Heart right ventricle (tissue), 16 donors: ENCODE data around the gene NOTO. TPM values are rescaled to one million over a fixed set of nuclear protein-coding genes. Genes with fewer than 3 reads are reported as not detected.
"Not testable (repeated sequence)": the region's sequence is repeated elsewhere in the genome, so short reads cannot be mapped to it uniquely, and the experiment has no call there.

Source experiments
- ATAC-seq, 8 donors: fragments of 200-7000 bp; cut with Tn5 transposase; one replicate each; pipeline ENCODE4 v1.9.1; 2020; ENCODE audit warnings: mild to moderate bottlenecking in 8 of 8, moderate library complexity in 8 of 8, moderate number of reproducible peaks in 1 of 8
- DNase-seq, 2 donors: peaks; one replicate each; pipeline ENCODE4 v3.0.0-alpha.2; 2020
- H3K27ac ChIP-seq, 10 donors: fragments of 200-600 bp; sonication (generic) in 2 of 10; one replicate each; pipeline versions ENCODE4 v1.5.0 to v1.8.0; 2020 to 2022; ENCODE audit warnings: mild to moderate bottlenecking in 3 of 10
- H3K27me3 ChIP-seq, 7 donors: fragments of 200-600 bp; one replicate each; pipeline ENCODE4 v1.8.0; 2021 to 2022; ENCODE audit warnings: mild to moderate bottlenecking in 2 of 7
- H3K36me3 ChIP-seq, 9 donors: fragments of 200-600 bp; sonication (generic) in 1 of 9; one replicate each; pipeline versions ENCODE4 v1.5.0 to v1.8.0; 2020 to 2022; ENCODE audit warnings: mild to moderate bottlenecking in 2 of 9
- H3K4me1 ChIP-seq, 9 donors: fragments of 200-600 bp; sonication (generic) in 1 of 9; one replicate each; pipeline versions ENCODE4 v1.5.0 to v1.8.0; 2020 to 2022; ENCODE audit warnings: mild to moderate bottlenecking in 4 of 9
- H3K4me3 ChIP-seq, 10 donors: fragments of 200-600 bp; sonication (generic) in 2 of 10; one replicate each; pipeline versions ENCODE4 v1.5.0 to v1.8.0; 2020 to 2022; ENCODE audit warnings: mild to moderate bottlenecking in 7 of 10, moderate library complexity in 2 of 10
- H3K9me3 ChIP-seq, 11 donors: fragments of 200-600 bp in 10 of 11; sonication (generic) in 2 of 11; one replicate each; pipeline versions ENCODE4 v1.5.0 to v1.8.0; 2013 to 2022; ENCODE audit warnings: mild to moderate bottlenecking in 2 of 11, control low read depth in 1 of 11, moderate library complexity in 1 of 11
- CTCF ChIP-seq, 9 donors: fragments of 200-600 bp; sonication (generic) in 2 of 9; IDR thresholded peaks; one replicate each; pipeline versions ENCODE4 v1.5.0 to v1.8.0; 2021 to 2022; ENCODE audit warnings: antibody characterized with exemption in 9 of 9, mild to moderate bottlenecking in 5 of 9, moderate library complexity in 1 of 9
- WGBS, 2 donors: extraction: QIAGEN DNeasy Blood & Tissue Kit; methylation state at CpG; one replicate each; pipeline ENCODE4 v1.1.7; 2013; ENCODE audit warnings: inconsistent platforms in 1 of 2; 5-methylcytosine and 5-hydroxymethylcytosine counted together
- intact Hi-C, 10 donors: fragments of 100-400 bp; cut with DNase I; formaldehyde crosslinking; loops; one replicate each; pipeline versions ENCODE4 v1.11.1 to v1.14.2; 2022
- polyA plus RNA-seq, 2 donors: library from polyadenylated mRNA; stranded (reverse); fragments of 200-250 nt; gene quantifications; one replicate each; pipeline ENCODE4 v1.2.3, GENCODE V29; 2013
- total RNA-seq, 10 donors: library from RNA; stranded (reverse); fragmentation: NEBNext Ultra II Directional in 3 of 10; extraction: Animal tissue kit (Norgen Biotek cat#: 25700) in 3 of 10; gene quantifications; one replicate each; pipeline versions ENCODE4 v1.2.1 to v1.2.4, GENCODE V29; 2021 to 2023
- donor health status: Arrhythmogenic right ventricular cardiomyopathy.
- donor health status: ischemic (EF 13 %, LVEDD 7.1; RV severe dilation, severe dysfunction).
- donor health status: healthy with polysubstance abuse.
- donor health status: DM: no; HTN: yes; CAD: no.
- donor health status: DM: no; HTN: no; CAD: no.
- donor health status: ischemic (EF 25% LVEDD 6.9; RV normal size, moderate dysfunction).
- donor health status: ischemic (EF 25% LVEDD 5.7; RV mildly dilated, moderate dysfunction).
- donor health status: healthy.
- donor health status: DM: yes; HTN: yes; CAD: no.
- donor health status: Ischemic cardiomyopathy.
- donor health status: ischemic (EF 35%, LVEDD 5.7; RV mildly dilated, moderate dysfunction).
- donor health status: nonischemic (EF 11% LVEDD 7.7; RV severe dilation, severe dysfunction).
- donor health status: DM: yes; HTN: yes; CAD: no.
- donor health status: PGD.
- donor health status: ischemic (EF 29% LVEDD 5.4; RV normal size, mild dysfunction).
- donor health status: nonischemic (EF 23%, LVEDD 6.1; RV moderate dilation, normal function).

Gene NOTO
- total and polyA plus RNA-seq, 12 donors, result not detected

GRCh38 chr2:73187549-73187948, 14.8 kb upstream of the NOTO start:
- 36 to 63% methylated on average over 2 of the region's 2 CpGs for WGBS, 2 donors
- intact Hi-C loops, result no loop called here
- no peak for DNase-seq

GRCh38 chr2:73197579-73197978, 4.8 kb upstream of the NOTO start:
- Histone ChIP-seq H3K27ac (no peak overlapping the region), H3K36me3 (no peaks in the 10 kb centered on the region), H3K4me3 (no peak overlapping the region), H3K9me3 (peaks cover 0 to 4% (median 0%) of the 10 kb centered on the region in 11 donors), H3K27me3 (peaks cover 16 to 72% (median 62%) of the 10 kb centered on the region in 7 donors), H3K4me1 (peaks cover 4 to 10% (median 9%) of the 10 kb centered on the region in 9 donors)
- DNase-seq (no peak), ATAC-seq (no peak)
- intact Hi-C loops, result no loop called here
- TF ChIP-seq CTCF (IDR thresholded peaks at IDR 0.05), result no peak

More at GRCh38 chr2:73187549-73187948, 14.8 kb upstream of the NOTO start:
- Histone ChIP-seq H3K9me3 (peaks cover 0 to 10% (median 3%) of the 10 kb centered on the region in 11 donors), H3K27ac (no peak overlapping the region), H3K4me1 (no peaks in the 10 kb centered on the region), H3K36me3 (no peaks in the 10 kb centered on the region), H3K27me3 (peaks cover 0 to 26% (median 3%) of the 10 kb centered on the region in 7 donors), H3K4me3 (no peak overlapping the region)
- ATAC-seq, result no peak
- no peak for TF ChIP-seq CTCF (IDR thresholded peaks at IDR 0.05)

GRCh38 chr2:73200281-73200680, 2.1 kb upstream of the NOTO start:
- ATAC-seq, H3K36me3 ChIP-seq, H3K4me3 ChIP-seq, H3K27ac ChIP-seq, intact Hi-C loops, DNase-seq, H3K9me3 ChIP-seq: not testable (repeated sequence)
- peaks cover 31 to 96% (median 86%) of the 10 kb centered on the region in 7 donors for H3K27me3 ChIP-seq
- 90 to 91% methylated on average over 10 of the region's 10 CpGs for WGBS, 2 donors
- peaks cover 4 to 18% (median 16%) of the 10 kb centered on the region in 9 donors for H3K4me1 ChIP-seq

- intact Hi-C loops, result no loop called here
- no peaks in the 10 kb centered on the region for H3K9me3 ChIP-seq
- DNase-seq (no peak), ATAC-seq (peak in 3 of 8 donors; percentile 26 to 56 (median 26))
- no peak for TF ChIP-seq CTCF (IDR thresholded peaks at IDR 0.05)
- peak overlapping the region in 8 of 10 donors; percentile 4 to 41 (median 31) for H3K4me3 ChIP-seq
- H3K27ac ChIP-seq, result no peak overlapping the region
- H3K4me1 ChIP-seq, result peaks cover 4 to 18% (median 16%) of the 10 kb centered on the region in 9 donors
- H3K27me3 ChIP-seq, result peaks cover 31 to 80% (median 73%) of the 10 kb centered on the region in 7 donors
- 2 to 4% methylated on average over 44 of the region's 44 CpGs for WGBS, 2 donors
- H3K36me3 ChIP-seq, result no peaks in the 10 kb centered on the region
These were observed 794 bp downstream of the NOTO start for GRCh38 chr2:73203055-73203681.

GRCh38 chr2:73205611-73206010, 3.2 kb downstream of the NOTO start:
- H3K27ac ChIP-seq, result no peak overlapping the region
- H3K9me3 ChIP-seq, result no peaks in the 10 kb centered on the region
- DNase-seq (no peak), ATAC-seq (no peak)
- H3K4me1 ChIP-seq, result peaks cover 4 to 18% (median 16%) of the 10 kb centered on the region in 9 donors
- no peak for TF ChIP-seq CTCF (IDR thresholded peaks at IDR 0.05)
- H3K4me3 ChIP-seq, result no peak overlapping the region
- H3K27me3 ChIP-seq, result peaks cover 31 to 56% (median 50%) of the 10 kb centered on the region in 7 donors
- H3K36me3 ChIP-seq, result no peaks in the 10 kb centered on the region
- WGBS, 2 donors, result 83 to 85% methylated on average over 6 of the region's 6 CpGs
- intact Hi-C loops, result no loop called here
